Activated CD8-positive, alpha-beta memory T cell treated with anti-CD3 and anti-CD28 coated beads, Interleukin-2, amount 50 U/mL, for 4 hours (primary cell): Measurements from ENCODE around the gene CSPG4.
A peak's percentile ranks its signal among the peaks of the same experiment; 100 is the strongest.
"Not testable (repeated sequence)": the region's sequence is repeated elsewhere in the genome, so short reads cannot be mapped to it uniquely, and the experiment has no call there.

Experiments
- DNase-seq: peaks from one replicate; pipeline ENCODE4 v3.0.0-alpha.2; 2020

Gene CSPG4

GRCh38 chr15:75712668-75713337 is at the start of gene CSPG4:
Gene CSPG4 (minus strand): TSS chr15:75712848. CDS start chr15:75712755, 93 bp downstream.
- DNase-seq, result no peak

GRCh38 chr15:75762357-75762718 is 49.7 kb upstream of the CSPG4 start:
- not testable (repeated sequence) for DNase-seq

DNA sequence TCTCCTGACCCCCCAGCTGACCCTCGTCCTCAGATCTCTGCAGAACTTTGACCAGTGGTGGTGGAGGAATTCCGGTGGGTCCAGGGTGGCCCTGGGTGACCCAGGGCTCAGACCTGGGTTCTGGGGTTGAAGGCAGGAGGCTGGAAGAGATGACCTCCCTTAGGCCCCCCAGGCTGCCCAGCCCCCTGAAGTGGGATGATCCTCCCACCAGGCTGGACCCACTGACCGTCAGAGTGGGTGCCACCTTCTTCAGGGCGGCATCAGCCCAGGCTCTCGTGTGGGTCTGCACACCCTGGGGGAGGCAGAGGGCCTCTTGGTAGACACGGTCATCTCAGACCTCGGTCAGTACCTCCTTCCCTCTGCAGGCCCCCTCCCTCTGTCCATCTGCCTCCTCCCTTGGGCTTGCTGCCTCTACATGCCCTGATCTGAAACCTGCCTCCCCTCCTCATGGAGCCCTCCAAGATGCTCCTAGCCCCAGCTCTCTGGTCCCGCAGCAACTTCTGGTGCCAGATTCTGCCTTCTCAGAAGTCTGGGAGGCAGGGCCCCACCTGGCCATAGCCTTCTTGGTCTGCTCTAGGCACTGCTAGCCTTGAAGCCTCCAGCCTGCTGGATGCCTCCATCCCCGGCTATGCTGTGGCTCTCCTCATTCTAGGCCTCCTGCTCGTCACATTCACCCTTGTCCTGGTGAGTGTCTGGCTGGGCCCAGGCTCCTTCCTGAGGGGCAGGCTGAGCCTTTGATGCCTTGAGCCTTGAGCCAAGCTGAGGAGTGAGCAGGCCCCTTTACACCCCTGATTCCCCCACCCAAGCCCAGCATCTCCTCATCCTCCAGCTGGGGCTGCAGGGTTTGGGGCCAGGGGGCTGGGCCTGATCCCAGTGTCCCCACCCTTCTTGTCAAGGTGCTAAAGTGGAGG is 49.1 kb upstream of the CSPG4 start:
- no peak for DNase-seq

- DNase-seq, result no peak
Measured at GRCh38 chr15:75760704-75761435, 48.2 kb upstream of the CSPG4 start.

GRCh38 chr15:75760131-75760520 is 47.5 kb upstream of the CSPG4 start:
- not testable (repeated sequence) for DNase-seq

DNA sequence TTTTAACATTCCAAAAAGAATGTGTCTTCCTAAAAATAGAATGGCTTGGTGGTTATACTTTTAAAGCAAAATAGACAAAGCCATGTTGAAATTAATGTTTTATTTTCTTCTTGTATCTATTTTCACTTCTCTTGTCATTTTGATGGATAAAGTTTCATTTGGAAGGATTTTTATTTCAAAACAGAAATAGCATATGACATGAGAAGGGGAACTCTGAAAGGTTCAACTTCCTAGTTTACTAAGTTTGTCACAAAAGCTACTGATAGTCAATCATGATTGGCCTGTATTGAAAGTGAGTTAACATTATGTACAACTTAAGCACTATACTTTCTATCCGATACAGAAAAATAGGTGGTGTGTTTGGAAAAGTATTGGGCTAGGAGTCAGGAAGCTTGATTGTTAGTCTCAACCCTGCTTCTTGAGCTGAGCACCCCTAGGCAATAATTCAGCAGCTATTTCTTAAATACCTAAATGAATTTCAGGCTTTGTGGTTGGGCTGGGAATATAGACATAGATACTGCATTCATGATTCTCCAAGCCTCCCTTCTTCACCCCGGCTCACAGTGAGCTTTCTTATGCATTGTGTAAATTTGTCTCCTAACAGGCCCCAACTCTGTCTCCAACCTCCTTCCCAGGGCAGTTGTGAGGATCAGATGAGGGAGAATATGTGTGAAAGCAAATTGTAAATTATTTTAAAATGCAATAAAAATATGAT is 46.9 kb upstream of the CSPG4 start:
- DNase-seq, result no peak

DNA sequence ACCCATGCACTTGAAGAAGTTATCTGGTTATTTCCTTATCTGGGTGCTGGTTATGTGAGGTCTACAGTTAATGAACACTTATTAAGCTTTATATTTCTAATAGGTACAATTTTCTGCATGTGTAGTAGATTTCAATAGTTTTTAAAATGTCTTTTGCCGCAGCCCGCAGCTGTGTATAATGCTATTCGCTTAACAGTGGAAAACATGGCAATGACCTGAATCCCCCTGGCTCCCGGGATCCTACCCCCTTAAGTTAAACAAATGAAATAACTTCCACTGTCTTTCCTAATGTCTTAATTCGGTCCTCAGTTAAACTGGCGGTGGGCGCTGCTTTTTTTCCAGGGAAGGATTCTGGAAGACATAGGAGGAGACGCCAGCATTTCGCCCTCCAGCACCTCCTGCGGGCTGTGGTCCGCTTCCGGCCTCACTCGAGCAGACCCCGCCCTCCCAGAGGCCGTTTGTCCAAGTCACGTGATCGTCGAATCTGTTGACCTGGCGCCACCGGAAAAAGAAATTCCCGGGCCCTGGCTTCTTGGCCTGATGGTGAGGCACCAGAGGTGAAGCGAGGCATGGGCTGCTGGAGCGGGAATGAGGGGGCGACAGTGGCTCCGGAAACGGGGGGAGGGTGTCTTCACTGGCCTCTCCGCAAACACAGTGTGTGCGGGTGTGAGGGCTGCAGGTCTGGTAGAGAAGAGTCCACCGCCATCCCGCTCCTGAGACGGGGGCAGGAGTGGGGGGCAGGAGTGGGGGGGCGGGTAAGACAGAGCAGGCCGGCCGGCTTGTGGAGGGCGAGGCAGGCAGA is 45.6 kb upstream of the CSPG4 start:
- DNase-seq, result peak; percentile 39

DNA sequence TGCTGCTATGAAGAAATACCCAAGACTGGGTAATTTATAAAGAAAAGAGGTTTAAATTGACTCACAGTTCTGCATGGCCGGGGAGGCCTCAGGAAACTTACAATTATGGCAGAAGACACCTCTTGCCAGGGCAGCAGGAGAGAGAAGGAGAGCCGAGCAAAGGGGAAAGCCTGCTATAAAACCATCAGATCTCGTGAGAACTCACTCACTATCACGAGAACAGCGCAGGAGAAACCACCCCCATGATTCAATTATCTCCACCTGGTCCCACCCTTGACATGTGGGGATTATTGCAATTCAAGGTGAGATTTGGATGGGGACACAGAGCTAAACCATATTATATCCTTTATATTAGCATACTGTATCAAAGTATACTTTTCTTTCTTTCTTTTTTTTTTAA is 42.2 kb upstream of the CSPG4 start:
- not testable (repeated sequence) for DNase-seq

GRCh38 chr15:75753145-75753544 is 40.5 kb upstream of the CSPG4 start:
- no peak for DNase-seq

DNA sequence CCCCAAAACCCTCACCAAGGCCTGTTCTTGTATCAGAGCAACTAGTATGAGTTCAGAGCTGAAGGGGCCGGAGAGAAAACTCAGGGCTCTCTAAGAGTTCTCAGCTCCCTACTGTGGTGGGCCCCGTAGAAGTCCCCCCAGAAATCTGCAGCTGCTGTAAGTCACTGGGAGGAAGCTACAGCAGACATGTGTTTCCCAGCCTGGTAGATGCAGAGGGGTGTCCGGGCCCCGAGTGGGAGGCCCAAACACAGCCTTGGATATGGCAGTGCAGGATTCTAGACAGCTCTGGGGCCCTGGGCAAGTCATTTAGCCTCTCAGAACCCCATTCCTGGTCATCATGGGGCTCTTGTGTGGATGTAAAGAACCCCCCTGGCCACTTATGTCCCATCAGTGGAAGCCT is 39.2 kb upstream of the CSPG4 start:
- no peak for DNase-seq

- DNase-seq, result no peak
Measured at GRCh38 chr15:75751116-75751875, 38.6 kb upstream of the CSPG4 start.

GRCh38 chr15:75750261-75751050 is 37.8 kb upstream of the CSPG4 start:
- DNase-seq, result no peak

DNA sequence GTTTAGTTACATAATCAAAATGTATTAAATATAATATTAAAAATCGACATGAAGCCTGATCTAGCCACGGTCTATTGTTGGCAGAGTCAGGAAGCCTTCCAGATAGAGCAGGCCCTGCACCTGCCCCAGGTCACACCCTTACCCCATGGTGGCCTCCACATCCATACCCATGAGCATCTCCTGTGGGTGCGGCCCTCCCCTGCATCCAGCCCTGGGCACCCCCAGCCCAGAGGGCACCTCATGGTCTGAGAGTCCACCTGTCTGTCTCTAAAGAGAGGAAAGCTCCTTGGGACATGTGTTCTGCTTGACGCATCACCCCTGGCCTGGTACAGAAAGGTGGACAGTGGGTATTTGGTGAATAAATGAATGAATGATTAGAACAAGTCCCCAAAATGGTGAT is 37.2 kb upstream of the CSPG4 start:
- DNase-seq, result no peak

- not testable (repeated sequence) for DNase-seq
Measured at GRCh38 chr15:75748882-75749281, 36.2 kb upstream of the CSPG4 start.

GRCh38 chr15:75747121-75747520 is 34.5 kb upstream of the CSPG4 start:
- not testable (repeated sequence) for DNase-seq

GRCh38 chr15:75745305-75745704 is 32.7 kb upstream of the CSPG4 start:
- DNase-seq, result no peak

GRCh38 chr15:75742346-75742745 is 29.7 kb upstream of the CSPG4 start:
- DNase-seq, result not testable (repeated sequence)

DNA sequence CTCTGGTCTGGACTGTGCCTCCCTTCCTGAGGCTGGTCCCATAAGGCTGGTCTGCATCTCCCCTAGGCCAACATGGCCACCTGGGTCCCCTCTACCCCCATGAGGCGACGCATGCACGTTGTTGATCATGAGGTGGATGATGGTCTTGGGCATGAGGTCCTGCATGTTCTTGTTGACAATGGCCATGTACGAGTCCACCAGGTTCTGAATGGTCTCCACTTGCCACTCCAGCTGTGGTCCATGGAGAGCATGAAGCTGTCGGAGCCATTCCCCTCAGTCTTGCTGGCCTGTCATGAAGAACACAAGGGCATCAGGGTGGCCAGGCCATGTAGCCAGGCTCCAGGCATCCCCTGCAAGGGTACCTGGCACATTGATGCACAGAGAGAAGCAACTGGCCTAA is 27.1 kb upstream of the CSPG4 start:
- DNase-seq, result no peak

GRCh38 chr15:75738647-75739325 is 26.1 kb upstream of the CSPG4 start:
- peak; percentile 90 for DNase-seq
